Activated CD4-positive, CD25-positive, alpha-beta regulatory T cell treated with anti-CD3 and anti-CD28 coated beads, Interleukin-2, amount 50 U/mL, for 16 hours (primary cell): ENCODE data around the gene OLFML2B.

Experiments
- DNase-seq: peaks from one replicate; pipeline ENCODE4 v3.0.0-alpha.2; 2020; ENCODE audit warnings: low read depth, low spot score

The OLFML2B gene

GRCh38 chr1:162007466-162007865 lies 16.2 kb downstream of the OLFML2B start:
- DNase-seq = no peak

GRCh38 chr1:162006081-162006480 lies 17.6 kb downstream of the OLFML2B start:
- no peak for DNase-seq

GRCh38 chr1:162004441-162004950 lies 19.2 kb downstream of the OLFML2B start:
- DNase-seq = no peak

- DNase-seq = no peak
These were observed 19.8 kb downstream of the OLFML2B start for GRCh38 chr1:162003830-162004215.

GRCh38 chr1:162003061-162003829 lies 20.4 kb downstream of the OLFML2B start:
- no peak for DNase-seq

- DNase-seq = no peak
These were observed 23.6 kb downstream of the OLFML2B start for GRCh38 chr1:162000053-162000420.

GRCh38 chr1:161999301-162000052 lies 24.2 kb downstream of the OLFML2B start:
- no peak for DNase-seq

- no peak for DNase-seq
These were observed 24.9 kb downstream of the OLFML2B start for GRCh38 chr1:161998811-161999210.

- no peak for DNase-seq
These were observed 26.5 kb downstream of the OLFML2B start for GRCh38 chr1:161997152-161997551.

GRCh38 chr1:161994175-161994668 lies 29.4 kb downstream of the OLFML2B start:
- DNase-seq = no peak

- DNase-seq = no peak
These were observed 30.1 kb downstream of the OLFML2B start for GRCh38 chr1:161993576-161993975.

- no peak for DNase-seq
These were observed 33.9 kb downstream of the OLFML2B start for GRCh38 chr1:161989786-161990185.

- DNase-seq = no peak
These were observed 34.6 kb downstream of the OLFML2B start for GRCh38 chr1:161989108-161989507.

- DNase-seq = no peak
These were observed 35.3 kb downstream of the OLFML2B start for GRCh38 chr1:161988413-161988812.

GRCh38 chr1:161987872-161988271 lies 35.8 kb downstream of the OLFML2B start:
- DNase-seq = no peak

GRCh38 chr1:161987303-161987702 lies 36.4 kb downstream of the OLFML2B start:
- DNase-seq = no peak

- no peak for DNase-seq
These were observed 37.3 kb downstream of the OLFML2B start for GRCh38 chr1:161986328-161986727.

GRCh38 chr1:161985301-161985822 lies 38.3 kb downstream of the OLFML2B start:
- DNase-seq = no peak

GRCh38 chr1:161983725-161984124 lies 39.9 kb downstream of the OLFML2B start:
- no peak for DNase-seq

GRCh38 chr1:161982917-161983316 lies 40.8 kb downstream of the OLFML2B start:
- DNase-seq = no peak

GRCh38 chr1:161982507-161982895 lies 41.2 kb downstream of the OLFML2B start:
- no peak for DNase-seq

- no peak for DNase-seq
These were observed 41.7 kb downstream of the OLFML2B start for GRCh38 chr1:161981735-161982506.
